Right lobe of liver (tissue), 6 donors: ENCODE results near the gene PDZD4. TPM values are rescaled to one million over a fixed set of nuclear protein-coding genes. Genes with fewer than 3 reads are reported as not detected.

Source experiments
- ATAC-seq, 4 donors: fragments of 200-7000 bp; cut with Tn5 transposase; one replicate each; pipeline ENCODE4 v1.9.1; 2020; ENCODE audit warnings: mild to moderate bottlenecking in 4 of 4, moderate library complexity in 4 of 4
- DNase-seq, 3 donors: peaks; one replicate each; pipeline ENCODE4 v3.0.0-alpha.2; 2020
- H3K27ac ChIP-seq, 3 donors: fragments of 200-600 bp; one replicate each; pipeline ENCODE4 v1.8.0; 2022
- H3K27me3 ChIP-seq, 2 donors: fragments of 200-600 bp; one replicate each; pipeline ENCODE4 v1.8.0; 2022
- H3K36me3 ChIP-seq, 4 donors: fragments of 200-600 bp; sonication (generic) in 1 of 4; one replicate each; pipeline versions ENCODE4 v1.5.1 to v1.8.0; 2017 to 2022; ENCODE audit warnings: control low read depth in 1 of 4
- H3K4me1 ChIP-seq, 4 donors: fragments of 200-600 bp; sonication (generic) in 1 of 4; one replicate each; pipeline versions ENCODE4 v1.5.1 to v1.8.0; 2017 to 2022; ENCODE audit warnings: control low read depth in 1 of 4
- H3K4me3 ChIP-seq, 3 donors: fragments of 200-600 bp; one replicate each; pipeline ENCODE4 v1.8.0; 2022
- H3K9me3 ChIP-seq, 4 donors: fragments of 200-600 bp; sonication (generic) in 1 of 4; one replicate each; pipeline versions ENCODE4 v1.5.1 to v1.8.0; 2017 to 2022; ENCODE audit warnings: control low read depth in 1 of 4
- POLR2A ChIP-seq: fragments of 450-650 bp; IDR thresholded peaks from one replicate; pipeline ENCODE4 v1.6.1; 2017; ENCODE audit warnings: antibody characterized with exemption, mild to moderate bottlenecking
- WGBS: methylation state at CpG from one replicate; pipeline ENCODE4 v1.1.6; 2018; ENCODE audit warnings: low coverage, low lambda C conversion rate; ENCODE audit not compliant: insufficient coverage; ENCODE audit errors: missing lambda C conversion rate; 5-methylcytosine and 5-hydroxymethylcytosine counted together
- intact Hi-C, 2 donors: fragments of 100-400 bp; cut with DNase I; formaldehyde crosslinking; loops; one replicate each; pipeline versions ENCODE4 v1.11.2 to v1.14.1; 2022
- total RNA-seq, 6 experiments: library from RNA; depleted of rRNA in 2 of 6; stranded (reverse); fragments of >200 nt in 2 of 6; fragmentation: NEBNext Ultra II Directional in 3 of 6; extraction: Animal tissue kit (Norgen Biotek cat#: 25700) in 3 of 6; gene quantifications; one replicate each; pipeline versions ENCODE4 v1.1.0 to v1.2.4, GENCODE V29; 2016 to 2023
- TF ChIP-seq, protein P1 (sequence below), 4 donors: fragments of 200-600 bp in 3 of 4; fragments of 450-650 bp in 1 of 4; IDR thresholded peaks; one replicate each; pipeline versions ENCODE4 v1.5.1 to v1.8.0; 2016 to 2022; ENCODE audit warnings: antibody characterized with exemption in 4 of 4, mild to moderate bottlenecking in 2 of 4
- donor health status: DM: no; HTN: yes; CAD: no.
- donor health status: DM: no; HTN: no; CAD: no.
- donor health status: DM: no; HTN: no; CAD: no.
- donor health status: DM: no; HTN: yes; CAD: no.
- donor health status: DM: no; HTN: yes; CAD: no.

PDZD4 gene
- total RNA-seq, 6 experiments from 2014 or later, result 0.61 to 2.3 (median 1.5) TPM

DNA sequence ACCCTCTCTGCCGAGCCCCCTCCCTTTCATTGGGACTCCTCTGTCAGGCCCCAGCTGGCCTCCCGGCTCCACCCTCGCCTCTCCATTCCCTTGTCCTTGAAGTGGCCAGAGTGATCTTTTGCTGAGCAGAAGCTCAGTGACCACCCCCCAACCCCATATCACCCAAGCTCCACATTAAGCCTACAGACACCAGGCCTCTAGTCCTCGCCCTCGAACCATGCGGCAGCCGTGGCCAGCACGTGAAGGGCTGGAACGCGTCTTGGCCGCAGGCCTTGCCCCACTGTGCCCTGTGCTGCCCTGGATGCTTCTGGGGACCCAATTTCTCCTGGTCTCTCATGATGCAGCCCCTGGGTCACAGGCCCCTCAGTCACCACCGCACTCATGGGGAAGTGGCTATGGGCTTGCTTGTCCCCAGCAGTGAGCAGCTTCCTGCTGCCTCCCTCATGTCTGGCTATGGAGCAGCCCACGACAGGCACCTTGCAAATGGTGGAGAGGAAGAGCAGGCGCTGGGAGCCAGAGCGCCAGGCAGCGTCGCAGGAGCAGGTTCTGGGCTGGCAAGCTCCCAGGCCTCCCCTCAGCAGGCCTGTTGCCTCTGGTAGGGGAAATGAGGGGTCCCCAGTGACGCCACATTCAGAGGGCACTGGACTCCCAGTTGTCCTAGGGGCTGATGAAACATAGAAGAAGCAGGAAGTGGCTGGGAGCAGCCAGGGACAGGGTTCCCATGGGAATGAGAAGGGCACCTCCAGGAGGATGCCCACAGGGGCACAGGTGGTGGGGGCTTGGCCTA lies 50.3 kb downstream of the PDZD4 start:
- TF ChIP-seq POLR2A, result no peak
- TF ChIP-seq, protein P1, sequence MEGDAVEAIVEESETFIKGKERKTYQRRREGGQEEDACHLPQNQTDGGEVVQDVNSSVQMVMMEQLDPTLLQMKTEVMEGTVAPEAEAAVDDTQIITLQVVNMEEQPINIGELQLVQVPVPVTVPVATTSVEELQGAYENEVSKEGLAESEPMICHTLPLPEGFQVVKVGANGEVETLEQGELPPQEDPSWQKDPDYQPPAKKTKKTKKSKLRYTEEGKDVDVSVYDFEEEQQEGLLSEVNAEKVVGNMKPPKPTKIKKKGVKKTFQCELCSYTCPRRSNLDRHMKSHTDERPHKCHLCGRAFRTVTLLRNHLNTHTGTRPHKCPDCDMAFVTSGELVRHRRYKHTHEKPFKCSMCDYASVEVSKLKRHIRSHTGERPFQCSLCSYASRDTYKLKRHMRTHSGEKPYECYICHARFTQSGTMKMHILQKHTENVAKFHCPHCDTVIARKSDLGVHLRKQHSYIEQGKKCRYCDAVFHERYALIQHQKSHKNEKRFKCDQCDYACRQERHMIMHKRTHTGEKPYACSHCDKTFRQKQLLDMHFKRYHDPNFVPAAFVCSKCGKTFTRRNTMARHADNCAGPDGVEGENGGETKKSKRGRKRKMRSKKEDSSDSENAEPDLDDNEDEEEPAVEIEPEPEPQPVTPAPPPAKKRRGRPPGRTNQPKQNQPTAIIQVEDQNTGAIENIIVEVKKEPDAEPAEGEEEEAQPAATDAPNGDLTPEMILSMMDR (IDR thresholded peaks at IDR 0.05), result no peak
- H3K9me3 ChIP-seq, result no peaks in the 10 kb centered on the region
- ATAC-seq, result no peak
- intact Hi-C loops, result no loop called here
- no peaks in the 10 kb centered on the region for H3K36me3 ChIP-seq
- no peak overlapping the region for H3K27ac ChIP-seq
- H3K27me3 ChIP-seq, result no peaks in the 10 kb centered on the region
- no peak overlapping the region for H3K4me3 ChIP-seq
- DNase-seq, result no peak
- H3K4me1 ChIP-seq, result no peaks in the 10 kb centered on the region
- 79% methylated on average over 7 of the region's 18 CpGs for WGBS

DNA sequence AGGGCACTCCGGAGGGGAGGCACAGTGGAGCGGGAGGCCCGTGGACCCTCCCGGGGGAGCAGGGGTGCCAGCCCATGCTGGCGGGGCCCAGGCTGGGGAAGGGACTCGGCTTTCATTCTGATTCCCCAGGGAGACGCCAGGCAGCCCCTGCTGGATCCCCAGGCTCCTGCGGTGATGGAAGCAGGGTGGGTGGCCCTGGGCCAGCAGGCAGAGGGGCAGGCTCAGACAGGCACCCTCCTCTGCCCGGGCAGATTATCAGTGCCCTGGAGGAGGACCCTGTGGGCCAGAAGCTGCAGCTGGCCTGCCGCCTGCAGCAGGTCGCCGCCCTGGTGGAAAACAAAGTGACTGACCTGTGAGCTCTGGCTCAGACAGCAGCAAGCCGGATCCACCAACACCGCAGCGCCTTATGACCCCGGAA lies 51.7 kb downstream of the PDZD4 start:
- peak; percentile 59 to 74 (median 65) for ATAC-seq
- Histone ChIP-seq H3K4me1 (no peaks in the 10 kb centered on the region), H3K27me3 (no peaks in the 10 kb centered on the region), H3K9me3 (no peaks in the 10 kb centered on the region), H3K27ac (no peak overlapping the region), H3K36me3 (no peaks in the 10 kb centered on the region), H3K4me3 (no peak overlapping the region)
- no CpG with 5 or more reads among the region's 16 CpGs for WGBS
- intact Hi-C loops, result no loop called here
- peak in 1 of 3 donors; percentile 58 for DNase-seq
- TF ChIP-seq, protein P1 (IDR thresholded peaks at IDR 0.05), result peak in 2 of 4 donors; percentile 29 to 45
- TF ChIP-seq POLR2A, result no peak

DNA sequence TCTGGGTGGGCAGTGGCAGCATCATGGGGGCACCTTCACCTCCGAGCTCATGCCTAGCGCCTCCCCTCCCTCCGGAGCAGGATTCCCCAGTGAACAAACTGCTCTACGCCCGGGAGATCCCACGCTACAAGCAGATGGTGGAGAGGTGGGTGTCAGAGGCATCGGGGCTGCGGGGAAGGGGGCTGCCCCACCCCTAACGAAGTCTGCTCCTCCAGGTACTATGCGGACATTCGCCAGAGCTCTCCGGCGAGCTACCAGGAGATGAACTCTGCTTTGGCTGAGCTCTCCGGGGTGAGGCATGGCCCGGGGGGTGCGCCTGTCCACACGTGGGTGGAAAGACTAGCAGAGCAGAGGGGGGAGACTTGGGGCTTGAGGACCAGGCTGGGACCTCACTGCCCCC lies 52.2 kb downstream of the PDZD4 start:
- Histone ChIP-seq H3K27ac (no peak overlapping the region), H3K4me3 (no peak overlapping the region), H3K27me3 (no peaks in the 10 kb centered on the region), H3K4me1 (no peaks in the 10 kb centered on the region), H3K9me3 (no peaks in the 10 kb centered on the region), H3K36me3 (no peaks in the 10 kb centered on the region)
- DNase-seq (peak in 1 of 3 donors; percentile 51), ATAC-seq (no peak)
- TF ChIP-seq, protein P1 (IDR thresholded peaks at IDR 0.05), result no peak
- no peak for TF ChIP-seq POLR2A
- no CpG with 5 or more reads among the region's 17 CpGs for WGBS
- intact Hi-C loops, result no loop called here

DNA sequence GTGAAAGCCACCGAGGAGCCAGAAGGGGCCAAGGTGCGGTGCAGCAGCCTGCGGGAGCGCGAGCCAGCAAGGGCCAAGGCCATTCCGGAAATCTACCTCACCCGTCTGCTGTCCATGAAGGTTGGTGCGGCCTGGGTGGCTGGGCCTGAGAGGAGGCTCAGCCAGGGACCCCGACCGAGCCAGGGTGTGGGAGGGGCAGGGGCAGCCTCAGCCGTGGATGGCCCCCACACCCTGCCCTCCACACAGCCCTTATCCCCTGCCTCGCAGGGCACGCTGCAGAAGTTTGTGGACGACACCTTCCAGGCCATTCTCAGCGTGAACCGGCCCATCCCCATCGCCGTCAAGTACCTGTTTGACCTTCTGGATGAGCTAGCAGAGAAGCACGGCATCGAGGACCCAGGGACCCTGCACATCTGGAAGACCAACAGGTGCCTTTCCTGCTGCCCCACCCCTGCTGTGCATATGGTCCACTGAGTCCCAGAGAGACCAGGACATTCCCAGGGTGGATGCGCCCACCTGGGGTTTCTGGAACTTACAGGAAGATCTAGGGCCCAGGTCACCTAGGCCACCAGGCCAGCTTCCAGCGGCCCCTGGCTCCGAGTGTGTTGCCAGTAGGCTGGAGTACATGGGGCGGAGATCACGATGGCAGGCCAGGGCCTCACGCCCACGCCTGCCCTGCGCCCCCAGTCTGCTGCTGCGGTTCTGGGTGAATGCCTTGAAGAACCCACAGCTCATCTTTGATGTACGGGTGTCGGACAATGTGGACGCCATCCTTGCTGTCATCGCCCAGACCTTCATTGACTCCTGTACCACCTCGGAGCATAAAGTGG lies 52.9 kb downstream of the PDZD4 start:
- 62% methylated on average over 2 of the region's 34 CpGs for WGBS
- Histone ChIP-seq H3K36me3 (no peaks in the 10 kb centered on the region), H3K27me3 (no peaks in the 10 kb centered on the region), H3K4me1 (no peaks in the 10 kb centered on the region), H3K4me3 (no peak overlapping the region), H3K27ac (no peak overlapping the region), H3K9me3 (no peaks in the 10 kb centered on the region)
- TF ChIP-seq, protein P1 (IDR thresholded peaks at IDR 0.05), result no peak
- TF ChIP-seq POLR2A, result no peak
- intact Hi-C loops, result no loop called here
- DNase-seq (peak in 2 of 3 donors; percentile 16 to 30), ATAC-seq (no peak)
